Mucosa of descending colon (tissue), 3 donors: ENCODE measurements around the gene CCDC6. TPM values are rescaled to one million over a fixed set of nuclear protein-coding genes. Genes with fewer than 3 reads are reported as not detected.

Source experiments
- ATAC-seq: fragments of 200-7000 bp; cut with Tn5 transposase; one replicate; pipeline ENCODE4 v1.9.1; 2020; ENCODE audit warnings: mild to moderate bottlenecking, moderate library complexity
- DNase-seq, 3 donors: peaks; one replicate each; pipeline ENCODE4 v3.0.0-alpha.2; 2020
- H3K36me3 ChIP-seq: fragments of 200-600 bp; one replicate; pipeline ENCODE4 v1.8.0; 2021; ENCODE audit warnings: low read depth, mild to moderate bottlenecking
- H3K4me1 ChIP-seq: fragments of 200-600 bp; one replicate; pipeline ENCODE4 v1.8.0; 2021; ENCODE audit warnings: low read depth, mild to moderate bottlenecking
- H3K4me3 ChIP-seq: fragments of 200-600 bp; one replicate; pipeline ENCODE4 v1.8.0; 2021; ENCODE audit warnings: mild to moderate bottlenecking
- H3K9me3 ChIP-seq: fragments of 200-600 bp; one replicate; pipeline ENCODE4 v1.8.0; 2021; ENCODE audit warnings: mild to moderate bottlenecking
- intact Hi-C, 2 donors: fragments of 100-400 bp; cut with DNase I in 1 of 2; cut with micrococcal nuclease in 1 of 2; formaldehyde crosslinking; loops; one replicate each; pipeline versions ENCODE4 v1.11.0 to v1.11.1; 2022; cut with DNase I, micrococcal nuclease
- total RNA-seq, 3 donors: library from RNA; stranded (reverse); fragmentation: NEBNext Ultra II Directional in 2 of 3; extraction: Animal tissue kit (Norgen Biotek cat#: 25700) in 2 of 3; gene quantifications; one replicate each; pipeline versions ENCODE4 v1.2.1 to v1.2.4, GENCODE V29; 2021 to 2023
- TF ChIP-seq, protein P1 (sequence below): fragments of 200-600 bp; IDR thresholded peaks from one replicate; pipeline ENCODE4 v1.8.0; 2022; ENCODE audit warnings: antibody characterized with exemption, mild to moderate bottlenecking
- donor health status: DM: no; HTN: no; CAD: no; lungs with moderate emphysema.
- donor health status: DM: no; HTN: no; CAD: no.
- donor health status: DM: no; HTN: yes; CAD: no.

CCDC6 gene
- total RNA-seq, 3 donors from 2014 or later = 54.5 to 73.1 (median 62.7) TPM

DNA sequence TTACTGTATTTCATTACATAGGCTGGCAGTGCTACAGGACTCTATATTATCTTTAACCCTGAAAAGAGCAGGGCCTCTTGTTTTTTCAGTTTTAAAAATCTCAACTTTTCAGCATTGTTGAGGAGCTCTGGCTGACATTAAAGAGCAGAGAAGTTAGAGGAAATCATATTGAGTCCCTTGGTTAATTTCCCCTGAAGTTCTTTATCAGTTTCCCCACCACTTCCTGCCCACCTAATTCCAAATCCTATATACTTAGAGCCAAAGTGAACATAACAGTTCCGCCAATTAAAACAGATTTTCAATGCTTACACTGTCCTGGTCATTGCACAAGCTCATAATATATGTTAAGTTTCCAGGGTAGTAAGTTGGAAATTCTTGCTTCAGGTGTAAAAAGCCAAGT is 87.1 kb downstream of the CCDC6 start:
- intact Hi-C loops = no loop called here
- Histone ChIP-seq H3K4me1 (no peaks in the 10 kb centered on the region), H3K36me3 (no peaks in the 10 kb centered on the region), H3K9me3 (no peaks in the 10 kb centered on the region), H3K4me3 (no peak overlapping the region)
- no peak for DNase-seq
- TF ChIP-seq, protein P1, sequence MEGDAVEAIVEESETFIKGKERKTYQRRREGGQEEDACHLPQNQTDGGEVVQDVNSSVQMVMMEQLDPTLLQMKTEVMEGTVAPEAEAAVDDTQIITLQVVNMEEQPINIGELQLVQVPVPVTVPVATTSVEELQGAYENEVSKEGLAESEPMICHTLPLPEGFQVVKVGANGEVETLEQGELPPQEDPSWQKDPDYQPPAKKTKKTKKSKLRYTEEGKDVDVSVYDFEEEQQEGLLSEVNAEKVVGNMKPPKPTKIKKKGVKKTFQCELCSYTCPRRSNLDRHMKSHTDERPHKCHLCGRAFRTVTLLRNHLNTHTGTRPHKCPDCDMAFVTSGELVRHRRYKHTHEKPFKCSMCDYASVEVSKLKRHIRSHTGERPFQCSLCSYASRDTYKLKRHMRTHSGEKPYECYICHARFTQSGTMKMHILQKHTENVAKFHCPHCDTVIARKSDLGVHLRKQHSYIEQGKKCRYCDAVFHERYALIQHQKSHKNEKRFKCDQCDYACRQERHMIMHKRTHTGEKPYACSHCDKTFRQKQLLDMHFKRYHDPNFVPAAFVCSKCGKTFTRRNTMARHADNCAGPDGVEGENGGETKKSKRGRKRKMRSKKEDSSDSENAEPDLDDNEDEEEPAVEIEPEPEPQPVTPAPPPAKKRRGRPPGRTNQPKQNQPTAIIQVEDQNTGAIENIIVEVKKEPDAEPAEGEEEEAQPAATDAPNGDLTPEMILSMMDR = no peak
- ATAC-seq = no peak

DNA sequence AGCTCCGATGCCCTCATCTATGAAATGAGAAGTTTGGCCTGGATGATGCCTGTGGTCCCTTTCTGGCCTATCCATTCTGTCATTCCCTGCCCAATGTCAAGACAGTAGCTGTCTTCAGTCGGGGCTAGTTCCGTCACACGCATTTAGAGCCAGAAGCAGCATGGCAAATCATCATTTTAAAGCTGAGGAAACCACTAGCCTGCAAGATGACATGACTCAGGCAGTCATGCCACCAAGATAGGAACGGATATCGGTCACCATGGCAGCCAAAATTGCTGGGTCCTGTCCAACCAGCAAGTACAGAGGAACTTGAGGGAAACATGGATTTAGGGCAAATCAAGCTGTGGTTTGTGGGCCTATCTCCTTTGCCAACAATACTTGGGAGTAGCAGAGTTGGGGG is 88.6 kb downstream of the CCDC6 start:
- Histone ChIP-seq H3K4me3 (no peak overlapping the region), H3K9me3 (no peaks in the 10 kb centered on the region), H3K36me3 (no peaks in the 10 kb centered on the region), H3K4me1 (no peaks in the 10 kb centered on the region)
- intact Hi-C loops = no loop called here
- peak; percentile 18 for ATAC-seq
- DNase-seq = no peak
- TF ChIP-seq, protein P1 = no peak

- intact Hi-C loops = no loop called here
- H3K9me3 ChIP-seq = no peaks in the 10 kb centered on the region
- DNase-seq (no peak), ATAC-seq (no peak)
- no peaks in the 10 kb centered on the region for H3K4me1 ChIP-seq
- H3K36me3 ChIP-seq = peaks cover under 1% of the 10 kb centered on the region
- TF ChIP-seq, protein P1 = no peak
- no peak overlapping the region for H3K4me3 ChIP-seq
Measured at GRCh38 chr10:59814878-59815277, 91.5 kb downstream of the CCDC6 start.

DNA sequence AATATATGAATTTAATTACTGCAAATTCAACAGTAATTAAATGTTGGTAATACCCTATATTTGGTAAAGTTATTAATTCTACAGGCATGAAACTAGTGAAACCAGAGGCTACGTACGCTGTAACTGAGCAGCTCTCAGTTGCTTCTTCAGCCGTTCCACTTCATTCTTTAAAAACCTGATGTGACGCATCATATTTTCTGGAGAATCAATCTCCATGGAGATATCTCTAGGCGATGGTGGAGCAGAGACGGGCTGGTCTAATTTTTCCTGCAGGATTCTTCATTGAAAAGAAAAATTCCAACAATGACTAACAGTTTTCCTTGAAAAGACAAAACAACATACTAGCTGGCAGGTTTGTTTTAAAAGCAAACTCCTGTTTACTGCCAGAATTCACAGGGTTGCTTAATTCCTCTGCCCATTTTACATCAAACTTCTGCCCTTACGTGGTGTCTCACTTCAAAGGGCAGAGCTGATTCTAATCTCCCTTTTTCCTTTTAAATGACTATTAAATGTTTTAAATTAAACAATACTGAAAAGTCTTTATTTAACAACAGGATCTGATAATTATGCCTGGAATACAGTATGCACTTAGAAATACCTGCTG is 93.7 kb downstream of the CCDC6 start:
- no peak overlapping the region for H3K4me3 ChIP-seq
- peaks cover 4% of the 10 kb centered on the region for H3K36me3 ChIP-seq
- ATAC-seq (no peak), DNase-seq (no peak)
- no peaks in the 10 kb centered on the region for H3K4me1 ChIP-seq
- intact Hi-C loops = no loop called here
- H3K9me3 ChIP-seq = no peaks in the 10 kb centered on the region
- TF ChIP-seq, protein P1 = no peak

GRCh38 chr10:59809644-59809974 is 96.7 kb downstream of the CCDC6 start:
- TF ChIP-seq, protein P1 = no peak
- intact Hi-C loops = loop anchor here (2.0 to 10.0 kb wide), 2 partner anchors 183 to 185 kb away; no protein-coding TSS in a partner anchor
- H3K36me3 ChIP-seq = peaks cover 4% of the 10 kb centered on the region

More at GRCh38 chr10:59809644-59809974, 96.7 kb downstream of the CCDC6 start:
- Histone ChIP-seq H3K4me1 (no peaks in the 10 kb centered on the region), H3K4me3 (no peak overlapping the region), H3K9me3 (no peaks in the 10 kb centered on the region)
- ATAC-seq (no peak), DNase-seq (no peak)
